Thymus (tissue), 11 donors: ENCODE results near the gene HBA1. TPM values are rescaled to one million over a fixed set of nuclear protein-coding genes. Genes with fewer than 3 reads are reported as not detected.
A peak's percentile ranks its signal among the peaks of the same experiment; 100 is the strongest.
"Not testable (repeated sequence)": the region's sequence is repeated elsewhere in the genome, so short reads cannot be mapped to it uniquely, and the experiment has no call there.

Source experiments
- DNase-seq, 9 donors: peaks; one replicate each; pipeline ENCODE4 v3.0.0-alpha.2; 2013; ENCODE audit warnings: low spot score in 9 of 9, low read depth in 6 of 9, missing footprints in 1 of 9
- H3K27ac ChIP-seq, 2 donors: one replicate each; pipeline ENCODE4 v1.5.1; 2013; ENCODE audit warnings: control low read depth in 1 of 2, low read depth in 1 of 2, low read length in 1 of 2, mild to moderate bottlenecking in 1 of 2, moderate library complexity in 1 of 2
- H3K27me3 ChIP-seq, 2 donors: one replicate each; pipeline ENCODE4 v1.5.1; 2013; ENCODE audit warnings: low read length in 1 of 2; ENCODE audit not compliant: control insufficient read depth in 2 of 2, insufficient read depth in 1 of 2
- H3K36me3 ChIP-seq, 2 donors: one replicate each; pipeline ENCODE4 v1.5.1; 2013; ENCODE audit warnings: low read length in 1 of 2, mild to moderate bottlenecking in 1 of 2, moderate library complexity in 1 of 2; ENCODE audit not compliant: control insufficient read depth in 2 of 2, insufficient read depth in 2 of 2
- H3K4me1 ChIP-seq, 2 donors: one replicate each; pipeline ENCODE4 v1.5.1; 2013; ENCODE audit warnings: low read length in 2 of 2; ENCODE audit not compliant: control insufficient read depth in 2 of 2, insufficient read depth in 2 of 2
- H3K4me3 ChIP-seq, 2 donors: one replicate each; pipeline ENCODE4 v1.5.1; 2013; ENCODE audit warnings: low read length in 2 of 2, control low read depth in 1 of 2, mild to moderate bottlenecking in 1 of 2
- H3K9me3 ChIP-seq, 2 donors: one replicate each; pipeline ENCODE4 v1.5.1; 2013; ENCODE audit warnings: low read length in 1 of 2, mild to moderate bottlenecking in 1 of 2; ENCODE audit not compliant: control insufficient read depth in 2 of 2, insufficient read depth in 1 of 2
- WGBS: extraction: QIAGEN DNeasy Blood & Tissue Kit; methylation state at CpG from one replicate; pipeline ENCODE4 v1.1.7; 2013; 5-methylcytosine and 5-hydroxymethylcytosine counted together
- polyA plus RNA-seq: library from polyadenylated mRNA; stranded (reverse); fragments of 200-250 nt; gene quantifications from one replicate; pipeline ENCODE4 v1.2.3, GENCODE V29; 2013
- total RNA-seq: library from RNA; stranded (reverse); fragments of 120-200 nt; gene quantifications from one replicate; pipeline ENCODE4 v1.2.4, GENCODE V29; 2013
- donor health status: healthy.

Gene HBA1
- total and polyA plus RNA-seq, 2 donors: 9.9 to 222 TPM

GRCh38 chr16:153129-153521 is 23.4 kb upstream of the HBA1 start:
- H3K9me3 ChIP-seq, H3K36me3 ChIP-seq, H3K4me3 ChIP-seq, H3K4me1 ChIP-seq, DNase-seq, H3K27ac ChIP-seq: not testable (repeated sequence)
- 71% methylated on average over 4 of the region's 6 CpGs for WGBS
- peaks cover 23 to 70% of the 10 kb centered on the region in 2 donors for H3K27me3 ChIP-seq

DNA sequence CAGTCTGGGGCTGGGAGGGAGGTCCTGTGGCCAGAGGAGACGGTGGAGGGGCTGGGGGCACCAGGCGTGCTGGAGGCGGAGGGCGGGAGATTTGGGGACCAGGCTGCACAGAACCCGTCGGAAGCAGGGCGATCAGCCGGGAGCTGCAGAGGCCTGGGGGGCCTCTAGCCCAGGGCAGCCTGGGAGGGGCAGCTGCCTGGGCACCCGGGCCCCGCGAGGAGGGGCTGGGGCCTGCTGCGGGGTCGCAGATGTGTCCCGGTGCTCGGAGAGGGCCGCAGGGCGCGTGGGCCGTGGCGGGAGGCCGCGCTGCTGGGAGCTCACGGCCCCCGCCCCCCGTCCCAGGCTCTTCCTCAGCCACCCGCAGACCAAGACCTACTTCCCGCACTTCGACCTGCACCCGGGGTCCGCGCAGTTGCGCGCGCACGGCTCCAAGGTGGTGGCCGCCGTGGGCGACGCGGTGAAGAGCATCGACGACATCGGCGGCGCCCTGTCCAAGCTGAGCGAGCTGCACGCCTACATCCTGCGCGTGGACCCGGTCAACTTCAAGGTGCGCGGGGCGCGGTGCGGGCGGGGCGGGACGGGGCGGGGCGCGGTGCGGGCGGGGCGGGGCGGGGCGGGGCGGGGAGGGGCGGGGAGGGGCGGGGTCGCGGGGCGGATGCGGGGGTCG is 22.8 kb upstream of the HBA1 start:
- 5% methylated on average over 4 of the region's 74 CpGs for WGBS
- H3K27ac ChIP-seq, H3K36me3 ChIP-seq, DNase-seq, H3K4me3 ChIP-seq, H3K4me1 ChIP-seq, H3K9me3 ChIP-seq: not testable (repeated sequence)
- H3K27me3 ChIP-seq: peaks cover 24 to 72% of the 10 kb centered on the region in 2 donors

- Histone ChIP-seq H3K9me3 (no peaks in the 10 kb centered on the region), H3K27me3 (peaks cover 24 to 70% of the 10 kb centered on the region in 2 donors), H3K4me1 (peaks cover 0 to 10% of the 10 kb centered on the region in 2 donors), H3K36me3 (no peaks in the 10 kb centered on the region), H3K27ac (no peak overlapping the region), H3K4me3 (peak overlapping the region in 1 of 2 donors; percentile 51)
- WGBS: 3% methylated on average over 53 of the region's 59 CpGs
- peak in 1 of 9 donors; percentile 19 for DNase-seq
Observed at GRCh38 chr16:154217-155030, 22.1 kb upstream of the HBA1 start.

DNA sequence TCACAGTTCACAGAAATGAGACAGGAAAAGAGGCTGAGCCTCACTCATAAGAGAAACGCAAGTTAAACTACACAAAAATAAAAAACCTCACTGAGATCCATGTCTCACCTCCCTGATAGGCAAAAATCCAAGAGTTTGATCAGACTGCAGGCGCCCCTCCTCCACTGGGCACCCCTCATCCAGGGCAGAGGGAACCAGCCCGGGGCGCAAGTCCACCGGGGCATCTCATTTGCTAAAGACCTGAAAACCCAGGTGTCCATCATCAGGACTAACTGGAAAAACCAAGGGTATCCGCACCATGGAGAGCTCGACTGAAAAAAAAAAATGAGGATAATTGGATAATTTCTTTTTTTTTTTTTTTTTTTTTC is 21.5 kb upstream of the HBA1 start:
- H3K4me1 ChIP-seq: peaks cover 0 to 10% of the 10 kb centered on the region in 2 donors
- peak overlapping the region in 1 of 2 donors; percentile 51 for H3K4me3 ChIP-seq
- H3K9me3 ChIP-seq: no peaks in the 10 kb centered on the region
- H3K36me3 ChIP-seq: no peaks in the 10 kb centered on the region
- peaks cover 24 to 69% of the 10 kb centered on the region in 2 donors for H3K27me3 ChIP-seq
- H3K27ac ChIP-seq: no peak overlapping the region
- no peak for DNase-seq
- WGBS: 68% methylated on average over 7 of the region's 7 CpGs

DNA sequence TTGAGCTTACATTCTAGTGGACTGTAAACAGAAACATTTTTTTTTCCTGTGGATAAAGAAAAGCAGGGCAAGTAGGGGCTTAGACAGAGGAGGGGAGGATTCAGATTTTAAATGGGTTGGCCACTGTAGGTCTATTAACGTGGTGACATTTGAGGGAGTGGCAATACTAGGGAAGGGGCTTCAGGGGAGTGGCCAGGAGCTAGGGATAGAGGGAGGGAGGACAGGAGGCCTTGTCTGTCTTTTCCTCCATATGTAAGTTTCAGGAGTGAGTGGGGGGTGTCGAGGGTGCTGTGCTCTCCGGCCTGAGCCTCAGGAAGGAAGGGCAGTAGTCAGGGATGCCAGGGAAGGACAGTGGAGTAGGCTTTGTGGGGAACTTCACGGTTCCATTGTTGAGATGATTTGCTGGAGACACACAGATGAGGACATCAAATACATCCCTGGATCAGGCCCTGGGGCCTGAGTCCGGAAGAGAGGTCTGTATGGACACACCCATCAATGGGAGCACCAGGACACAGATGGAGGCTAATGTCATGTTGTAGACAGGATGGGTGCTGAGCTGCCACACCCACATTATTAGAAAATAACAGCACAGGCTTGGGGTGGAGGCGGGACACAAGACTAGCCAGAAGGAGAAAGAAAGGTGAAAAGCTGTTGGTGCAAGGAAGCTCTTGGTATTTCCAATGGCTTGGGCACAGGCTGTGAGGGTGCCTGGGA is 17.2 kb upstream of the HBA1 start:
- H3K9me3 ChIP-seq: no peaks in the 10 kb centered on the region
- no peak overlapping the region for H3K27ac ChIP-seq
- WGBS: 71% methylated on average over 6 of the region's 6 CpGs
- H3K36me3 ChIP-seq: no peaks in the 10 kb centered on the region
- peaks cover 30 to 74% of the 10 kb centered on the region in 2 donors for H3K27me3 ChIP-seq
- H3K4me1 ChIP-seq: peaks cover 0 to 8% of the 10 kb centered on the region in 2 donors
- no peak for DNase-seq
- no peak overlapping the region for H3K4me3 ChIP-seq

DNA sequence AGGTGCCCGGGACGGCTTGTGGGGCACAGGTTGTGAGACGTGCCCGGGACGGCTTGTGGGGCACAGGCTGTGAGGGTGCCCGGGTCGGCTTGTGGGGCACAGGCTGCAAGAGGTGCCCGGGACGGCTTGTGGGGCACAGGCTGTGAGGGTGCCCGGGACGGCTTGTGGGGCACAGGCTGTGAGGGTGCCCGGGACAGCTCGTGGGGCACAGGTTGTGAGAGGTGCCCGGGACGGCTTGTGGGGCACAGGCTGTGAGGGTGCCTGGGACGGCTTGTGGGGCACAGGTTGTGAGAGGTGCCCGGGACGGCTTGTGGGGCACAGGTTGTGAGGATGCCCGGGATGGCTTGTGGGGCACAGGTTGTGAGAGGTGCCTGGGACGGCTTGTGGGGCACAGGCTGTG is 16.2 kb upstream of the HBA1 start:
- 77% methylated on average over 20 of the region's 20 CpGs for WGBS
- not testable (repeated sequence) for H3K4me1 ChIP-seq, DNase-seq, H3K4me3 ChIP-seq, H3K36me3 ChIP-seq, H3K9me3 ChIP-seq, H3K27ac ChIP-seq
- H3K27me3 ChIP-seq: peaks cover 24 to 69% of the 10 kb centered on the region in 2 donors

DNA sequence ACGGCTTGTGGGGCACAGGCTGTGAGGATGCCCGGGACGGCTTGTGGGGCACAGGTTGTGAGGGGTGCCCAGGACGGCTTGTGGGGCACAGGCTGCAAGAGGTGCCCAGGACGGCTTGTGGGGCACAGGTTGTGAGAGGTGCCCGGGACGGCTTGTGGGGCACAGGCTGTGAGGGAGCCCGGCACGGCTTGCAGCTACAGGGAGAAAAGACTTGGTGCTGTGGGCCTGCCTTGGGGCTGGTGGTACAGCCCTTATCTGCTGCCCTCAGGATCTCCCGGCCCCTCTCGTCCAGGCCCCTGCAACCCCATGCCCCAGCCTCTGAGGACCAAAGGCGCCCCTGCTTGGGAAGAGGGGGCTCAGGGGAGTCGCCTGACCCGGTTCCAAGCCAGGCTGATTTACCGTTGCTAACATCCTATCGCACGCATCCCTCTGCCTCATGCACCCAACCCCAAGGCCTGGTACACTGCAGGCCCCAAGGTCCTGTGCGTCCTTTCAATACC is 15.7 kb upstream of the HBA1 start:
- no peak overlapping the region for H3K4me3 ChIP-seq
- DNase-seq: no peak
- H3K27me3 ChIP-seq: peaks cover 25 to 69% of the 10 kb centered on the region in 2 donors
- WGBS: 83% methylated on average over 18 of the region's 18 CpGs
- H3K9me3 ChIP-seq: peaks cover 1 to 9% of the 10 kb centered on the region in 2 donors
- H3K27ac ChIP-seq: no peak overlapping the region
- H3K4me1 ChIP-seq: peaks cover 0 to 8% of the 10 kb centered on the region in 2 donors
- no peaks in the 10 kb centered on the region for H3K36me3 ChIP-seq

DNA sequence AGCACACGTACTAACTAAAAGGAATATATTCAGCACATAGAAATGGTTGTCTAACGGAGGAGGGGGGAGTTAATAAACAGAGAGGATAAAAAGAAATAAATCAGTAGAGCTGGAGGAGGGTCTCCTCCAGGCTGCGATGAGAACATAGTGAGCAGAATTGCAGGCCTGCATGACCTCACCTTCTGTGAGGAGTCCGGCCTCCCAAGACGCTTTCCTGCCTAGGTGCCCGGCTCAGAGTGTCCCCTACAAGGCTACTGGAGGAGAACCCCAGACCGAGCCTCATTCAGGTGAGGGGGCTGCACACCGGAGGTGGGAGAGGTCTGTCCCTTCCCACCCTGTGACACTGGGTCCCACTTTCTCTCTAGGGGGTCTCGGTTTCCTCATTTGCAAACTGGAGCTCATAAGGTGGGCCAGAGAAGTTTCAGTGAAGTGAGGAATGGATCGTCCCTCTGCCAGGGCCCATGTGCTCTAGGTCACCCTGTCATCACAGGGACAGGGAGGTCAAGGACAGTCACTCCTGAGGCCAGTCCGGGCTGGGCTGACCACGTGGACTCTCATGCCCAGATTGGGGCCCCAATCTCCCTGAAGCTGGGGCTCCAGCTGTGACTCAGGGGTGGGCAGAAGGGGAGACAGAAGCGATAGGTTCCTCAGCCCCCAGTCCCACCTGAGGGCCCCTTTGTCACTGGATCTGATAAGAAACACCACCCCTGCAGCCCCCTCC is 14.0 kb upstream of the HBA1 start:
- Histone ChIP-seq H3K9me3 (peaks cover 1 to 17% of the 10 kb centered on the region in 2 donors), H3K27ac (no peak overlapping the region), H3K4me1 (peaks cover 0 to 8% of the 10 kb centered on the region in 2 donors), H3K4me3 (no peak overlapping the region), H3K27me3 (peaks cover 36 to 70% of the 10 kb centered on the region in 2 donors), H3K36me3 (no peaks in the 10 kb centered on the region)
- no peak for DNase-seq
- 95% methylated on average over 13 of the region's 13 CpGs for WGBS
